Fibroblast of lung (primary cell): ENCODE data around the gene TIMMDC1. TPM values are rescaled to one million over a fixed set of nuclear protein-coding genes. Genes with fewer than 3 reads are reported as not detected.

Experiments used
- DNase-seq, 2 donors: peaks; one replicate each; pipeline versions ENCODE4 v3.0.0 to v3.0.0-alpha.2; 2010; ENCODE audit warnings: low read depth in 2 of 2
- H2AFZ ChIP-seq: 2 replicates; pipeline ENCODE4 v1.5.1; 2012; ENCODE audit warnings: low read length, control low read depth, inconsistent platforms
- H3K27ac ChIP-seq: 2 replicates; pipeline ENCODE4 v1.5.1; 2011; ENCODE audit warnings: low read length, control low read depth; ENCODE audit not compliant: insufficient read depth
- H3K27me3 ChIP-seq: 2 replicates; pipeline ENCODE4 v1.5.1; 2011; ENCODE audit warnings: mild to moderate bottlenecking, low read length; ENCODE audit not compliant: control insufficient read depth, insufficient read depth
- H3K36me3 ChIP-seq: 2 replicates; pipeline ENCODE4 v1.5.1; 2011; ENCODE audit warnings: low read length; ENCODE audit not compliant: control insufficient read depth, insufficient read depth
- H3K4me1 ChIP-seq: 2 replicates; pipeline ENCODE4 v1.5.1; 2011; ENCODE audit warnings: low read length; ENCODE audit not compliant: control insufficient read depth, insufficient read depth; ENCODE audit errors: extremely low read depth
- H3K4me2 ChIP-seq: 2 replicates; pipeline ENCODE4 v1.5.1; 2011; ENCODE audit warnings: low read length, control low read depth; ENCODE audit not compliant: insufficient read depth; ENCODE audit errors: extremely low read depth
- H3K4me3 ChIP-seq, 4 experiments: fragments of 200-600 bp in 1 of 4; sonication (generic) in 1 of 4; replicated peaks in 1 of 4; 2 replicates each; pipeline ENCODE4 v1.5.1; 2011 to 2016; ENCODE audit warnings: low read length in 4 of 4, low read depth in 3 of 4, mild to moderate bottlenecking in 3 of 4, control low read depth in 2 of 4, inconsistent platforms in 1 of 4, mixed read lengths in 1 of 4; ENCODE audit not compliant: insufficient read depth in 1 of 4; ENCODE audit errors: control extremely low read depth in 1 of 4
- H3K79me2 ChIP-seq: 2 replicates; pipeline ENCODE4 v1.5.1; 2012; ENCODE audit warnings: mild to moderate bottlenecking, low read length, inconsistent platforms; ENCODE audit not compliant: control insufficient read depth, insufficient read depth
- H3K9ac ChIP-seq: 2 replicates; pipeline ENCODE4 v1.5.1; 2011; ENCODE audit warnings: mild to moderate bottlenecking, low read length, control low read depth; ENCODE audit not compliant: insufficient read depth
- H3K9me3 ChIP-seq: 2 replicates; pipeline ENCODE4 v1.5.1; 2012; ENCODE audit warnings: low read depth, low read length; ENCODE audit not compliant: control insufficient read depth, insufficient read depth
- H4K20me1 ChIP-seq: 2 replicates; pipeline ENCODE4 v1.5.1; 2011; ENCODE audit warnings: low read length; ENCODE audit not compliant: control insufficient read depth, insufficient read depth; ENCODE audit errors: extremely low read depth
- CTCF ChIP-seq, 2 donors: IDR thresholded peaks in 1 of 2; conservative IDR thresholded peaks in 1 of 2; 1 replicate in 1 of 2; 2 replicates in 1 of 2; pipeline ENCODE4 v1.5.1; 2011 to 2012; ENCODE audit warnings: low read length in 2 of 2, control low read depth in 1 of 2, inconsistent platforms in 1 of 2, low read depth in 1 of 2, mild to moderate bottlenecking in 1 of 2
- EZH2 ChIP-seq: IDR thresholded peaks from 2 replicates; pipeline ENCODE4 v1.5.1; 2012; ENCODE audit warnings: low read length, control low read depth, mild to moderate bottlenecking; ENCODE audit errors: missing control alignments
- polyA plus RNA-seq, 2 donors: library from polyadenylated mRNA; depleted of rRNA in 1 of 2; stranded (reverse) in 1 of 2; unstranded in 1 of 2; fragments of >200 nt; gene quantifications; 2 replicates each; pipeline ENCODE4 v1.2.1, GENCODE V29; 2011 to 2012; ENCODE audit warnings: missing spikeins in 1 of 2
- total RNA-seq: library from RNA; depleted of rRNA; stranded (reverse); fragments of >200 nt; gene quantifications from 2 replicates; pipeline ENCODE4 v1.2.1, GENCODE V29; 2014

Gene TIMMDC1
- total and polyA plus RNA-seq, 2 donors (not counting 1 experiment from before 2014, with no cell fraction given): 59.5 to 60.1 TPM

DNA sequence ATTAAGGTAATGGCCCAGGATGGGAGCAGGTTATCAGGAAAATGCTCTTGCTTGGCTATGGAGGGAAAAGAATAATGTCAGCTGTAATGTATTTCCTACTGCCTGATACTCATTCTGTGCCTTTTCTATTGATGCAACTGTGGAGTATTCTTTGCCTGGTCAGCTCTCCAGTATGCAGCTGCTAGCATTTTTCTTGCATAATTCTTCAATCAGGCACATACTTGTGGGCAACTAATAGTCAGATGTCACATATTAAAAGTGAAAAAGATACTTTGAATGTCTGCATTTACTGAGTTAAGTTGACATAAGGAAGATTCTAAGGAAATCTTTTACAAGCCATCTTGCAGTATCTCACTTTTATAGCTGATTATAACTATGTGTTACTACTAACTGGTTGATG, 31.5 kb downstream of the TIMMDC1 start:
- no peak overlapping the region for H3K4me3 ChIP-seq
- H2AFZ ChIP-seq: no peak overlapping the region
- no peaks in the 10 kb centered on the region for H3K36me3 ChIP-seq
- no peak for TF ChIP-seq EZH2
- no peak for TF ChIP-seq CTCF (conservative IDR thresholded peaks at IDR 0.05 in 1 of 2, IDR thresholded peaks at IDR 0.05 in 1 of 2; ENCODE audit: low read depth in 1 of 2, low read length in 2 of 2)
- H3K9me3 ChIP-seq: no peaks in the 10 kb centered on the region
- no peaks in the 10 kb centered on the region for H3K79me2 ChIP-seq
- DNase-seq: peak; percentile 37 to 64
- H3K27me3 ChIP-seq: no peaks in the 10 kb centered on the region
- no peak overlapping the region for H3K27ac ChIP-seq
- H4K20me1 ChIP-seq: no peaks in the 10 kb centered on the region
- H3K4me1 ChIP-seq: peaks cover 4% of the 10 kb centered on the region
- H3K4me2 ChIP-seq: peak overlapping the region; percentile 20
- no peak overlapping the region for H3K9ac ChIP-seq

DNA sequence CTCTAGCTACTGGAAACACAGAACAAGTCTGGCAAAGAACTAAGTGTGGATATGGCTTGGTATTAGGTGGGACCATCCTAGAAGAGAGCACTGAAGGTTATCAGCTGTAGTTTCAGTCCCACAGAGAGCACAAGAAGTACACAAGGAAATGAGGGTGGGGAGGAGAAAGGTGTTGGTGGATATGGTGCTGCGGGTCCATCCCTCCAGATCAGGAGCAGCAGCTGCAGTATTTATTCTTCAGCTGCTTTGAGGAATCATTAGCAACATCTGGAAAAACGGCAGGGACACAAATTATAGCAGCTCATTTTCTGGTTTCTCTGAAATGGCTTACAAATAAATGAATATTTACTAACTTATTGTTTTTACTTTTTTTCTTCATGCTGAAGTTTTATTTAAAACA, 32.1 kb downstream of the TIMMDC1 start:
- H3K9me3 ChIP-seq: no peaks in the 10 kb centered on the region
- H3K79me2 ChIP-seq: no peaks in the 10 kb centered on the region
- H3K4me2 ChIP-seq: peak overlapping the region; percentile 20
- no peaks in the 10 kb centered on the region for H4K20me1 ChIP-seq
- no peaks in the 10 kb centered on the region for H3K27me3 ChIP-seq
- H3K27ac ChIP-seq: no peak overlapping the region
- H3K4me1 ChIP-seq: peaks cover 4% of the 10 kb centered on the region
- H3K36me3 ChIP-seq: no peaks in the 10 kb centered on the region
- no peak overlapping the region for H3K4me3 ChIP-seq
- no peak overlapping the region for H3K9ac ChIP-seq
- no peak for TF ChIP-seq CTCF (conservative IDR thresholded peaks at IDR 0.05 in 1 of 2, IDR thresholded peaks at IDR 0.05 in 1 of 2; ENCODE audit: low read depth in 1 of 2, low read length in 2 of 2)
- no peak for TF ChIP-seq EZH2
- peak overlapping the region; percentile 10 for H2AFZ ChIP-seq
- no peak for DNase-seq

DNA sequence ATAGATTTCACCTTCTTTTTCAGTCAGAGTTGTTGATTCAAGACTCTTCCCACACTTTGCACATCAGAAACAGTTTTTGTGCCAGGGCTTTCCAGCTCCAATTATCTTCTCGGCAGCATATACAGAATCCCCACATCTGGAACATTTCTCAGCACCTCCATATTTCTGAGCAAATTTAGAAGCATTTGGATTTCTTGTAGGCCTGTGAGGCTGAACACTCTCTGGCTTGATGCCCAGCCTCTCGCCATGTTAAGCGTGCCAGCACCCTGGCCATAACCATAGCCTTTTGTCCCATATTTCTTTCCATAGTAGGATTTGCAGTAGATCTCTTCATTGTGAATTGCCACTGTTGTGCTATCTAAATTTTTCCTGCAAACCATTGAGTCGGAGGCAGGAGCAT, 32.8 kb downstream of the TIMMDC1 start:
- DNase-seq: no peak
- no peaks in the 10 kb centered on the region for H3K36me3 ChIP-seq
- H3K4me3 ChIP-seq: no peak overlapping the region
- no peak overlapping the region for H3K27ac ChIP-seq
- no peak overlapping the region for H3K4me2 ChIP-seq
- H3K27me3 ChIP-seq: no peaks in the 10 kb centered on the region
- H4K20me1 ChIP-seq: no peaks in the 10 kb centered on the region
- H2AFZ ChIP-seq: no peak overlapping the region
- no peak overlapping the region for H3K9ac ChIP-seq
- TF ChIP-seq EZH2: no peak
- no peak for TF ChIP-seq CTCF (conservative IDR thresholded peaks at IDR 0.05 in 1 of 2, IDR thresholded peaks at IDR 0.05 in 1 of 2; ENCODE audit: low read depth in 1 of 2, low read length in 2 of 2)
- no peaks in the 10 kb centered on the region for H3K79me2 ChIP-seq
- peaks cover 4% of the 10 kb centered on the region for H3K4me1 ChIP-seq
- H3K9me3 ChIP-seq: no peaks in the 10 kb centered on the region
